IMR-90 (cell line): ENCODE measurements around the gene ATXN10. TPM values are rescaled to one million over a fixed set of nuclear protein-coding genes. Genes with fewer than 3 reads are reported as not detected.

ENCODE experiments used
- ATAC-seq: fragments of 200-7000 bp; cut with Tn5 transposase; 2 replicates; pipeline ENCODE4 v1.9.1; 2020; ENCODE audit warnings: low read depth, mild to moderate bottlenecking, moderate library complexity
- BruUV-seq: library from RNA; stranded (reverse); fragments of 400-500 nt; replicated peaks from 2 replicates; lab custom pipeline; 2021; lab: Mats Ljungman, UMichigan
- CTCF ChIA-PET: fragments of 300-600 bp; formaldehyde crosslinking; extraction: SDS; loops from one replicate; lab custom pipeline; 2021; ENCODE audit warnings: antibody characterized with exemption; lab: Yijun Ruan, JAX
- POLR2A ChIA-PET: fragments of 300-600 bp; sonication (Branson Sonifier 250); formaldehyde crosslinking; loops from one replicate; lab custom pipeline; 2022; ENCODE audit warnings: antibody characterized with exemption; ENCODE audit not compliant: unreplicated experiment; lab: Charles Lee
- DNase-seq: peaks from one replicate; pipeline ENCODE4 v3.0.0; 2013
- H2AFZ ChIP-seq: replicated peaks from 2 replicates; pipeline ENCODE3; 2013; ENCODE audit warnings: low read length, mild to moderate bottlenecking; ENCODE audit not compliant: poor library complexity
- H2AK5ac ChIP-seq: 2 replicates; pipeline ENCODE4 v1.6.1; 2013; ENCODE audit warnings: low read depth, low read length, inconsistent platforms
- H2AK9ac ChIP-seq: replicated peaks from 2 replicates; pipeline ENCODE3; 2013; ENCODE audit warnings: mild to moderate bottlenecking, low read depth, low read length, moderate library complexity; ENCODE audit not compliant: poor library complexity
- H2BK120ac ChIP-seq: 2 replicates; pipeline ENCODE4 v1.6.1; 2013; ENCODE audit warnings: low read depth, low read length, inconsistent platforms
- H2BK15ac ChIP-seq: 3 replicates; pipeline ENCODE4 v1.6.1; 2013; ENCODE audit warnings: low read depth, low read length, inconsistent platforms
- H2BK20ac ChIP-seq: 2 replicates; pipeline ENCODE4 v1.6.1; 2013; ENCODE audit warnings: low read depth, mild to moderate bottlenecking, inconsistent platforms, low read length, moderate library complexity
- H2BK5ac ChIP-seq: 2 replicates; pipeline ENCODE4 v1.6.1; 2013; ENCODE audit warnings: mild to moderate bottlenecking, low read depth, low read length, inconsistent platforms; ENCODE audit not compliant: poor library complexity, severe bottlenecking
- H3K14ac ChIP-seq: replicated peaks from 2 replicates; pipeline ENCODE4 v1.6.1; 2013; ENCODE audit warnings: low read depth, low read length, inconsistent platforms
- H3K18ac ChIP-seq: 2 replicates; pipeline ENCODE4 v1.6.1; 2013; ENCODE audit warnings: low read depth, low read length, control low read depth
- H3K23ac ChIP-seq: 2 replicates; pipeline ENCODE4 v1.6.1; 2013; ENCODE audit warnings: low read depth, low read length, inconsistent platforms
- H3K27ac ChIP-seq: 2 replicates; pipeline ENCODE4 v1.5.1; 2013; ENCODE audit warnings: mild to moderate bottlenecking, control low read depth, low read length; ENCODE audit not compliant: insufficient read depth
- H3K27me3 ChIP-seq: 2 replicates; pipeline ENCODE4 v1.6.1; 2013; ENCODE audit warnings: low read length; ENCODE audit not compliant: control insufficient read depth, insufficient read depth
- H3K36me3 ChIP-seq: 2 replicates; pipeline ENCODE4 v1.6.1; 2013; ENCODE audit warnings: low read length, mixed read lengths; ENCODE audit not compliant: control insufficient read depth, insufficient read depth
- H3K4ac ChIP-seq: 2 replicates; pipeline ENCODE4 v1.6.1; 2013; ENCODE audit warnings: low read depth, low read length, inconsistent platforms
- H3K4me1 ChIP-seq: 2 replicates; pipeline ENCODE4 v1.6.1; 2013; ENCODE audit warnings: low read length, mixed read lengths; ENCODE audit not compliant: control insufficient read depth, insufficient read depth
- H3K4me2 ChIP-seq: 2 replicates; pipeline ENCODE4 v1.6.1; 2013; ENCODE audit warnings: low read depth, mild to moderate bottlenecking, control low read depth, low read length, moderate library complexity
- H3K4me3 ChIP-seq: 2 replicates; pipeline ENCODE4 v1.5.1; 2013; ENCODE audit warnings: low read depth, mild to moderate bottlenecking, control low read depth, low read length, moderate library complexity; ENCODE audit not compliant: insufficient read depth
- H3K56ac ChIP-seq: 2 replicates; pipeline ENCODE4 v1.6.1; 2013; ENCODE audit warnings: low read length, inconsistent platforms; ENCODE audit not compliant: insufficient read depth; ENCODE audit errors: extremely low read depth
- H3K79me1 ChIP-seq, 2 experiments: 2 replicates each; pipeline ENCODE4 v1.6.1; 2013; ENCODE audit warnings: low read length in 2 of 2, inconsistent platforms in 1 of 2, low read depth in 1 of 2
- H3K9ac ChIP-seq: 2 replicates; pipeline ENCODE4 v1.6.1; 2013; ENCODE audit warnings: low read depth, low read length, control low read depth
- H3K9me1 ChIP-seq: 2 replicates; pipeline ENCODE4 v1.6.1; 2013; ENCODE audit warnings: low read length, inconsistent platforms; ENCODE audit not compliant: insufficient read depth
- H3K9me3 ChIP-seq: 2 replicates; pipeline ENCODE4 v1.6.1; 2013; ENCODE audit warnings: low read length; ENCODE audit not compliant: control insufficient read depth, insufficient read depth
- H4K20me1 ChIP-seq: 2 replicates; pipeline ENCODE4 v1.6.1; 2013; ENCODE audit warnings: low read length, inconsistent platforms; ENCODE audit not compliant: insufficient read depth
- H4K5ac ChIP-seq: 2 replicates; pipeline ENCODE4 v1.6.1; 2013; ENCODE audit warnings: mild to moderate bottlenecking, low read depth, low read length, control low read depth
- H4K8ac ChIP-seq, 2 experiments: 2 replicates each; pipeline ENCODE4 v1.6.1; 2013; ENCODE audit warnings: low read depth in 2 of 2, low read length in 2 of 2, control low read depth in 1 of 2, inconsistent platforms in 1 of 2
- H4K91ac ChIP-seq: 2 replicates; pipeline ENCODE4 v1.6.1; 2013; ENCODE audit warnings: low read depth, low read length, inconsistent platforms; ENCODE audit not compliant: insufficient read depth
- BHLHE40 ChIP-seq: fragments of 150-350 bp; IDR thresholded peaks from 2 replicates; pipeline ENCODE4 v1.6.1; 2016; ENCODE audit warnings: mild to moderate bottlenecking, low read depth, low read length
- CEBPB ChIP-seq: IDR thresholded peaks from 2 replicates; pipeline ENCODE4 v1.6.1; 2012; ENCODE audit warnings: low read depth, low read length, improper control_type of control experiment
- CHD1 ChIP-seq: IDR thresholded peaks from 2 replicates; pipeline ENCODE4 v1.6.1; 2012; ENCODE audit warnings: low read depth, low read length, improper control_type of control experiment
- CTCF ChIP-seq: conservative IDR thresholded peaks from 2 replicates; pipeline ENCODE4 v1.5.1; 2012; ENCODE audit warnings: mild to moderate bottlenecking, low read depth, low read length, improper control_type of control experiment
- MAFK ChIP-seq: IDR thresholded peaks from 2 replicates; pipeline ENCODE4 v1.6.1; 2012; ENCODE audit warnings: low read depth, low read length, improper control_type of control experiment
- MAZ ChIP-seq: IDR thresholded peaks from 2 replicates; pipeline ENCODE4 v1.6.1; 2012; ENCODE audit warnings: low read depth, mild to moderate bottlenecking, low read length, improper control_type of control experiment, moderate library complexity, borderline replicate concordance
- MXI1 ChIP-seq: IDR thresholded peaks from 2 replicates; pipeline ENCODE4 v1.6.1; 2012; ENCODE audit warnings: low read depth, mild to moderate bottlenecking, low read length, moderate library complexity, borderline replicate concordance
- NFE2L2 ChIP-seq: fragments of 150-350 bp; IDR thresholded peaks from 2 replicates; pipeline ENCODE4 v1.6.1; 2016; ENCODE audit warnings: low read depth, mild to moderate bottlenecking, low read length
- POLR2A ChIP-seq: IDR thresholded peaks from 2 replicates; pipeline ENCODE4 v1.6.1; 2012; ENCODE audit warnings: mild to moderate bottlenecking, low read depth, low read length
- RCOR1 ChIP-seq: IDR thresholded peaks from 2 replicates; pipeline ENCODE4 v1.6.1; 2012; ENCODE audit warnings: mild to moderate bottlenecking, low read length, improper control_type of control experiment; ENCODE audit not compliant: insufficient replicate concordance
- SMC3 ChIP-seq: fragments of 150-350 bp; IDR thresholded peaks from 2 replicates; pipeline ENCODE4 v1.6.1; 2016; ENCODE audit warnings: low read depth, mild to moderate bottlenecking, antibody characterized with exemption, low read length, moderate library complexity
- WGBS, 2 experiments: methylation state at CpG; one replicate each; pipeline versions ENCODE4 v1.1.5 to v1.1.7; 2013; ENCODE audit warnings: missing lambda C conversion rate in 2 of 2; ENCODE audit not compliant: insufficient read length in 1 of 2; ENCODE audit errors: extremely low coverage in 2 of 2; 5-methylcytosine and 5-hydroxymethylcytosine counted together
- dilution Hi-C: fragments of 300-500 bp; cut with HindIII; formaldehyde crosslinking; loops from one replicate; pipeline ENCODE4 v1.14.3; 2018; ENCODE audit warnings: low sequenced_read_pairs; ENCODE audit not compliant: unreplicated experiment
- in situ Hi-C: fragments of 300-500 bp; cut with MboI; formaldehyde crosslinking; loops from 3 replicates; pipeline ENCODE4 v1.14.3; 2019; ENCODE audit warnings: low sequenced_read_pairs, inconsistent platforms, mixed read lengths
- intact Hi-C: fragments of 100-400 bp; cut with micrococcal nuclease; formaldehyde crosslinking; loops from 2 replicates; pipeline ENCODE4 v1.10.0; 2022
- polyA plus RNA-seq, 3 experiments: library from polyadenylated mRNA; depleted of rRNA; stranded (reverse); fragments of >200 nt; gene quantifications; 2 replicates each; pipeline ENCODE4 v1.2.3, GENCODE V29; 2012; ENCODE audit warnings: low replicate concordance in 1 of 3
- total RNA-seq: library from RNA; depleted of rRNA; stranded (reverse); fragments of >200 nt; gene quantifications from 2 replicates; pipeline ENCODE4 v1.2.3, GENCODE V29; 2012
- TF ChIP-seq, protein P1 (sequence below): fragments of 150-350 bp; IDR thresholded peaks from 2 replicates; pipeline ENCODE4 v1.6.1; 2016; ENCODE audit warnings: low read depth, mild to moderate bottlenecking, low read length, moderate library complexity, borderline replicate concordance

ATXN10 gene
- total and polyA plus RNA-seq, 2 of the 4 experiments (the other 2 are of a cell fraction), result 116 to 231 TPM

- Histone ChIP-seq H3K27ac (no peak overlapping the region), H3K27me3 (no peaks in the 10 kb centered on the region), H3K23ac (no peak overlapping the region), H4K20me1 (peaks cover 44% of the 10 kb centered on the region), H3K79me1 (peaks cover 46 to 61% of the 10 kb centered on the region in 2 experiments), H3K4me1 (no peaks in the 10 kb centered on the region; the same call in 1 of the 2 replicates), H2BK120ac (no peak overlapping the region), H3K4me2 (no peak overlapping the region), H3K9ac (no peak overlapping the region), H3K4ac (no peak overlapping the region), H2BK15ac (no peak overlapping the region), H3K56ac (no peak overlapping the region), H3K18ac (no peak overlapping the region), H4K5ac (no peak overlapping the region), H3K36me3 (peaks cover 3% of the 10 kb centered on the region), H3K9me1 (peaks cover 12% of the 10 kb centered on the region), H3K4me3 (no peak overlapping the region), H2BK5ac (no peak overlapping the region), H3K9me3 (no peaks in the 10 kb centered on the region), H2AK5ac (no peak overlapping the region), H2AFZ (no peak overlapping the region), H2AK9ac (no peak overlapping the region), H4K91ac (no peak overlapping the region), H4K8ac (no peak overlapping the region), H2BK20ac (no peak overlapping the region), H3K14ac (no peak overlapping the region)
- DNase-seq (no peak), ATAC-seq (no peak)
- in situ Hi-C loops (no loop called here), dilution Hi-C loops (no loop called here), intact Hi-C loops (no loop called here)
- CTCF ChIA-PET, result interaction anchor here (0.6 to 0.9 kb wide), 2 partner anchors 16 to 112 kb away, joined by 3 read pairs; no protein-coding TSS in a partner anchor
- BruUV-seq, result no TSS peak
- WGBS, 2 experiments, result no CpG with 5 or more reads among the region's 4 CpGs
- TF ChIP-seq RCOR1 (no peak), CEBPB (no peak), SMC3 (no peak), CHD1 (no peak), BHLHE40 (no peak), CTCF (no peak), MAFK (no peak), NFE2L2 (no peak), MXI1 (no peak), POLR2A (no peak), MAZ (no peak)
- TF ChIP-seq, protein P1, sequence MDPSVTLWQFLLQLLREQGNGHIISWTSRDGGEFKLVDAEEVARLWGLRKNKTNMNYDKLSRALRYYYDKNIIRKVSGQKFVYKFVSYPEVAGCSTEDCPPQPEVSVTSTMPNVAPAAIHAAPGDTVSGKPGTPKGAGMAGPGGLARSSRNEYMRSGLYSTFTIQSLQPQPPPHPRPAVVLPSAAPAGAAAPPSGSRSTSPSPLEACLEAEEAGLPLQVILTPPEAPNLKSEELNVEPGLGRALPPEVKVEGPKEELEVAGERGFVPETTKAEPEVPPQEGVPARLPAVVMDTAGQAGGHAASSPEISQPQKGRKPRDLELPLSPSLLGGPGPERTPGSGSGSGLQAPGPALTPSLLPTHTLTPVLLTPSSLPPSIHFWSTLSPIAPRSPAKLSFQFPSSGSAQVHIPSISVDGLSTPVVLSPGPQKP, result no peak
- POLR2A ChIA-PET, result no interaction called here
These were observed 98.9 kb downstream of the ATXN10 start for GRCh38 chr22:45770506-45770905.
